IPS-15b (cell line): ENCODE results near the gene LINC00632.
"Not testable (repeated sequence)": the region's sequence is repeated elsewhere in the genome, so short reads cannot be mapped to it uniquely, and the experiment has no call there.

Experiments used
- H3K27me3 ChIP-seq: one replicate; pipeline ENCODE4 v1.6.1; 2013; ENCODE audit warnings: low read length; ENCODE audit not compliant: control insufficient read depth, insufficient read depth
- H3K36me3 ChIP-seq: one replicate; pipeline ENCODE4 v1.6.1; 2013; ENCODE audit warnings: low read length; ENCODE audit not compliant: control insufficient read depth, insufficient read depth
- H3K4me1 ChIP-seq: one replicate; pipeline ENCODE4 v1.6.1; 2013; ENCODE audit warnings: mild to moderate bottlenecking, low read length; ENCODE audit not compliant: control insufficient read depth, insufficient read depth
- H3K4me3 ChIP-seq: one replicate; pipeline ENCODE4 v1.5.1; 2013; ENCODE audit warnings: low read depth, low read length
- H3K9ac ChIP-seq: one replicate; pipeline ENCODE4 v1.6.1; 2013; ENCODE audit warnings: low read depth, mild to moderate bottlenecking, low read length
- H3K9me3 ChIP-seq: one replicate; pipeline ENCODE4 v1.6.1; 2013; ENCODE audit warnings: mild to moderate bottlenecking, low read length; ENCODE audit not compliant: control insufficient read depth, insufficient read depth

LINC00632 gene

GRCh38 chrX:140709421-140709846 lies at the start of gene LINC00632:
Gene LINC00632 (plus strand): TSS chrX:140709759.
- H3K4me3 ChIP-seq: peak within 1 kb of the TSS; percentile 28

GRCh38 chrX:140661643-140662042 lies 47.9 kb upstream of the LINC00632 start:
- no peaks in the 10 kb centered on the region for H3K27me3 ChIP-seq
- no peaks in the 10 kb centered on the region for H3K36me3 ChIP-seq
- H3K9ac ChIP-seq: no peak overlapping the region
- H3K9me3 ChIP-seq: no peaks in the 10 kb centered on the region
- peaks cover 22% of the 10 kb centered on the region for H3K4me1 ChIP-seq
- no peak overlapping the region for H3K4me3 ChIP-seq

More at GRCh38 chrX:140709421-140709846, at the start of gene LINC00632:
- Histone ChIP-seq H3K9me3 (no peaks in the 10 kb centered on the region), H3K36me3 (no peaks in the 10 kb centered on the region), H3K27me3 (no peaks in the 10 kb centered on the region), H3K9ac (no peak within 1 kb of the TSS), H3K4me1 (peaks cover 10% of the 10 kb centered on the region)

- Histone ChIP-seq H3K4me1 (peaks cover 5% of the 10 kb centered on the region), H3K27me3 (no peaks in the 10 kb centered on the region), H3K9me3 (no peaks in the 10 kb centered on the region), H3K4me3 (no peak overlapping the region), H3K9ac (no peak overlapping the region), H3K36me3 (no peaks in the 10 kb centered on the region)
These were observed 44.6 kb upstream of the LINC00632 start for GRCh38 chrX:140664939-140665338.

GRCh38 chrX:140672840-140673731 lies 36.5 kb upstream of the LINC00632 start:
- no peaks in the 10 kb centered on the region for H3K9me3 ChIP-seq
- no peak overlapping the region for H3K4me3 ChIP-seq
- no peaks in the 10 kb centered on the region for H3K36me3 ChIP-seq
- H3K4me1 ChIP-seq: peaks cover 17% of the 10 kb centered on the region
- H3K27me3 ChIP-seq: no peaks in the 10 kb centered on the region
- H3K9ac ChIP-seq: no peak overlapping the region

GRCh38 chrX:140687706-140688105 lies 21.9 kb upstream of the LINC00632 start:
- Histone ChIP-seq H3K9me3 (no peaks in the 10 kb centered on the region), H3K27me3 (no peaks in the 10 kb centered on the region), H3K36me3 (no peaks in the 10 kb centered on the region), H3K4me1 (no peaks in the 10 kb centered on the region), H3K9ac (no peak overlapping the region), H3K4me3 (no peak overlapping the region)

GRCh38 chrX:140691596-140691995 lies 18.0 kb upstream of the LINC00632 start:
- not testable (repeated sequence) for H3K9ac ChIP-seq, H3K27me3 ChIP-seq, H3K4me3 ChIP-seq, H3K36me3 ChIP-seq, H3K4me1 ChIP-seq, H3K9me3 ChIP-seq

- Histone ChIP-seq H3K4me3 (no peak overlapping the region), H3K9me3 (no peaks in the 10 kb centered on the region), H3K36me3 (no peaks in the 10 kb centered on the region), H3K4me1 (no peaks in the 10 kb centered on the region), H3K9ac (no peak overlapping the region), H3K27me3 (no peaks in the 10 kb centered on the region)
These were observed 11.9 kb upstream of the LINC00632 start for GRCh38 chrX:140697618-140698017.

GRCh38 chrX:140701480-140701879 lies 8.1 kb upstream of the LINC00632 start:
- Histone ChIP-seq H3K36me3 (no peaks in the 10 kb centered on the region), H3K4me1 (no peaks in the 10 kb centered on the region), H3K9ac (no peak overlapping the region), H3K9me3 (no peaks in the 10 kb centered on the region), H3K27me3 (no peaks in the 10 kb centered on the region), H3K4me3 (no peak overlapping the region)

- no peaks in the 10 kb centered on the region for H3K9me3 ChIP-seq
- H3K9ac ChIP-seq: no peak overlapping the region
- H3K4me3 ChIP-seq: no peak overlapping the region
- peaks cover 10% of the 10 kb centered on the region for H3K4me1 ChIP-seq
- H3K36me3 ChIP-seq: no peaks in the 10 kb centered on the region
- H3K27me3 ChIP-seq: no peaks in the 10 kb centered on the region
These were observed 1.2 kb downstream of the LINC00632 start for GRCh38 chrX:140710710-140711109.

GRCh38 chrX:140711894-140712293 lies 2.3 kb downstream of the LINC00632 start:
- Histone ChIP-seq H3K9me3 (no peaks in the 10 kb centered on the region), H3K36me3 (peaks cover 2% of the 10 kb centered on the region), H3K9ac (no peak overlapping the region), H3K4me1 (peaks cover 10% of the 10 kb centered on the region), H3K4me3 (no peak overlapping the region), H3K27me3 (no peaks in the 10 kb centered on the region)

- Histone ChIP-seq H3K9ac (no peak overlapping the region), H3K4me1 (peaks cover 10% of the 10 kb centered on the region), H3K4me3 (peak overlapping the region; percentile 38), H3K27me3 (no peaks in the 10 kb centered on the region), H3K36me3 (peaks cover 2% of the 10 kb centered on the region), H3K9me3 (no peaks in the 10 kb centered on the region)
These were observed 3.0 kb downstream of the LINC00632 start for GRCh38 chrX:140712413-140713173.

- H3K4me3 ChIP-seq: peak overlapping the region; percentile 38
- peaks cover 10% of the 10 kb centered on the region for H3K4me1 ChIP-seq
- H3K9me3 ChIP-seq: no peaks in the 10 kb centered on the region
- no peak overlapping the region for H3K9ac ChIP-seq
- H3K27me3 ChIP-seq: no peaks in the 10 kb centered on the region
- peaks cover 2% of the 10 kb centered on the region for H3K36me3 ChIP-seq
These were observed 3.6 kb downstream of the LINC00632 start for GRCh38 chrX:140713174-140713539.
